HEK293 (cell line): ENCODE measurements around the gene SCRN1.

Experiments used
- CTCF ChIA-PET: fragments of 350-600 bp; formaldehyde crosslinking; extraction: SDS; loops from one replicate; lab custom pipeline; 2021; ENCODE audit warnings: antibody characterized with exemption; lab: Yijun Ruan, JAX
- POLR2A ChIA-PET: fragments of 300-600 bp; formaldehyde crosslinking; extraction: SDS; loops from one replicate; lab custom pipeline; 2020; ENCODE audit warnings: antibody characterized with exemption, inconsistent platforms; lab: Yijun Ruan, JAX
- H3K27ac ChIP-seq: fragments of 200-500 bp; sonication (Bioruptor generic); 2 replicates; pipeline ENCODE4 v1.5.1; 2014; ENCODE audit warnings: low read depth, low read length, control low read depth, inconsistent platforms; ENCODE audit errors: extremely low read depth
- H3K36me3 ChIP-seq, 2 experiments: fragments of 200-500 bp in 1 of 2; sonication (Bioruptor generic) in 1 of 2; 1 replicate in 1 of 2; 2 replicates in 1 of 2; pipeline ENCODE4 v1.5.1; 2014 to 2017; ENCODE audit warnings: inconsistent platforms in 2 of 2, low read length in 2 of 2; ENCODE audit not compliant: control insufficient read depth in 2 of 2, insufficient read depth in 1 of 2
- H3K4me1 ChIP-seq: fragments of 200-500 bp; sonication (Bioruptor generic); 2 replicates; pipeline ENCODE4 v1.5.1; 2014; ENCODE audit warnings: mild to moderate bottlenecking, low read length, inconsistent platforms; ENCODE audit not compliant: control insufficient read depth, insufficient read depth
- H3K4me3 ChIP-seq: 2 replicates; pipeline ENCODE4 v1.5.1; 2011; ENCODE audit warnings: low read depth, mild to moderate bottlenecking, control low read depth, low read length, moderate library complexity
- H3K9me3 ChIP-seq: fragments of 200-500 bp; sonication (Bioruptor generic); 2 replicates; pipeline ENCODE4 v1.5.1; 2014; ENCODE audit warnings: low read depth, low read length, inconsistent platforms; ENCODE audit not compliant: control insufficient read depth, insufficient read depth
- GLI4 ChIP-seq: fragments of 450-650 bp; formaldehyde crosslinking; IDR thresholded peaks from 2 replicates; pipeline ENCODE4 v1.5.1; 2016; ENCODE audit warnings: missing biosample characterization, missing genetic modification characterization
- HOXA7 ChIP-seq: sonication (generic); formaldehyde crosslinking; IDR thresholded peaks from 2 replicates; pipeline ENCODE4 v1.8.1; 2022; ENCODE audit warnings: missing genetic modification reagents, borderline replicate concordance
- HOXC10 ChIP-seq: sonication (generic); formaldehyde crosslinking; IDR thresholded peaks from 2 replicates; pipeline ENCODE4 v1.8.1; 2023; ENCODE audit warnings: mild to moderate bottlenecking, missing genetic modification reagents
- KLF10 ChIP-seq: fragments of 450-650 bp; IDR thresholded peaks from 2 replicates; pipeline ENCODE4 v1.5.1; 2018; ENCODE audit warnings: missing biosample characterization, mild to moderate bottlenecking, missing genetic modification characterization
- PRDM1 ChIP-seq: fragments of 450-650 bp; formaldehyde crosslinking; IDR thresholded peaks from 2 replicates; pipeline ENCODE4; 2016; ENCODE audit warnings: missing biosample characterization, missing genetic modification characterization
- SP3 ChIP-seq: fragments of 450-650 bp; formaldehyde crosslinking; IDR thresholded peaks from 2 replicates; pipeline ENCODE4 v1.5.1; 2016; ENCODE audit warnings: missing biosample characterization, missing genetic modification characterization
- TCF7L2 ChIP-seq: IDR thresholded peaks from 2 replicates; pipeline ENCODE4 v1.6.1; 2011; ENCODE audit warnings: low read depth, mild to moderate bottlenecking, inconsistent platforms, low read length, moderate library complexity, borderline replicate concordance
- ZBTB21 ChIP-seq: fragments of 450-650 bp; formaldehyde crosslinking; IDR thresholded peaks from 2 replicates; pipeline ENCODE4 v1.5.1; 2017; ENCODE audit warnings: missing biosample characterization, missing genetic modification characterization
- ZNF114 ChIP-seq: fragments of 450-650 bp; formaldehyde crosslinking; IDR thresholded peaks from 2 replicates; pipeline ENCODE4 v1.5.0; 2017; ENCODE audit warnings: missing biosample characterization, missing genetic modification characterization
- ZNF132 ChIP-seq: fragments of 450-650 bp; formaldehyde crosslinking; IDR thresholded peaks from 2 replicates; pipeline ENCODE4 v1.5.1; 2017; ENCODE audit warnings: missing biosample characterization, missing genetic modification characterization, borderline replicate concordance
- ZNF16 ChIP-seq: fragments of 450-650 bp; formaldehyde crosslinking; IDR thresholded peaks from 2 replicates; pipeline ENCODE4 v1.5.1; 2016; ENCODE audit warnings: low read depth, missing biosample characterization, missing genetic modification characterization
- ZNF223 ChIP-seq: fragments of 450-650 bp; formaldehyde crosslinking; IDR thresholded peaks from 2 replicates; pipeline ENCODE4 v1.5.1; 2016; ENCODE audit warnings: missing biosample characterization, missing genetic modification characterization
- ZNF391 ChIP-seq: fragments of 450-650 bp; formaldehyde crosslinking; IDR thresholded peaks from 2 replicates; pipeline ENCODE4 v1.5.1; 2016; ENCODE audit warnings: low read depth, missing biosample characterization, missing genetic modification characterization, borderline replicate concordance
- ZNF426 ChIP-seq: fragments of 450-650 bp; formaldehyde crosslinking; IDR thresholded peaks from 2 replicates; pipeline ENCODE4 v1.5.1; 2017; ENCODE audit warnings: missing biosample characterization, missing genetic modification characterization, mild to moderate bottlenecking, inconsistent platforms, moderate library complexity
- ZNF501 ChIP-seq: fragments of 450-650 bp; formaldehyde crosslinking; IDR thresholded peaks from 2 replicates; pipeline ENCODE4 v1.5.1; 2016; ENCODE audit warnings: missing biosample characterization, missing genetic modification characterization
- ZNF558 ChIP-seq: fragments of 450-650 bp; formaldehyde crosslinking; IDR thresholded peaks from 2 replicates; pipeline ENCODE4 v1.5.1; 2016; ENCODE audit warnings: missing biosample characterization, missing genetic modification characterization
- ZNF76 ChIP-seq: fragments of 450-650 bp; formaldehyde crosslinking; IDR thresholded peaks from 2 replicates; pipeline ENCODE4; 2016; ENCODE audit warnings: low read depth, missing biosample characterization, missing genetic modification characterization, borderline replicate concordance
- ZNF843 ChIP-seq: fragments of 450-650 bp; formaldehyde crosslinking; IDR thresholded peaks from 2 replicates; pipeline ENCODE4 v1.5.1; 2016; ENCODE audit warnings: missing biosample characterization, missing genetic modification characterization
- TF ChIP-seq, protein P1 (sequence below): fragments of 450-650 bp; formaldehyde crosslinking; IDR thresholded peaks from 2 replicates; pipeline ENCODE4 v1.5.1; 2017; ENCODE audit warnings: missing biosample characterization, missing genetic modification characterization
- TF ChIP-seq, protein P2 (sequence below): fragments of 450-650 bp; formaldehyde crosslinking; IDR thresholded peaks from 2 replicates; pipeline ENCODE4 v1.5.1; 2016; ENCODE audit warnings: missing biosample characterization, missing genetic modification characterization
- TF ChIP-seq, protein P3 (sequence below): fragments of 450-650 bp; formaldehyde crosslinking; IDR thresholded peaks from 2 replicates; pipeline ENCODE4 v1.5.1; 2016; ENCODE audit warnings: missing biosample characterization, missing genetic modification characterization, borderline replicate concordance
- TF ChIP-seq, protein P4 (sequence below): fragments of 450-650 bp; formaldehyde crosslinking; IDR thresholded peaks from 2 replicates; pipeline ENCODE4; 2016; ENCODE audit warnings: missing biosample characterization, missing genetic modification characterization
- TF ChIP-seq, protein P5 (sequence below): fragments of 450-650 bp; formaldehyde crosslinking; IDR thresholded peaks from 2 replicates; pipeline ENCODE4 v1.5.1; 2016; ENCODE audit warnings: missing biosample characterization, missing genetic modification characterization

SCRN1 gene

DNA sequence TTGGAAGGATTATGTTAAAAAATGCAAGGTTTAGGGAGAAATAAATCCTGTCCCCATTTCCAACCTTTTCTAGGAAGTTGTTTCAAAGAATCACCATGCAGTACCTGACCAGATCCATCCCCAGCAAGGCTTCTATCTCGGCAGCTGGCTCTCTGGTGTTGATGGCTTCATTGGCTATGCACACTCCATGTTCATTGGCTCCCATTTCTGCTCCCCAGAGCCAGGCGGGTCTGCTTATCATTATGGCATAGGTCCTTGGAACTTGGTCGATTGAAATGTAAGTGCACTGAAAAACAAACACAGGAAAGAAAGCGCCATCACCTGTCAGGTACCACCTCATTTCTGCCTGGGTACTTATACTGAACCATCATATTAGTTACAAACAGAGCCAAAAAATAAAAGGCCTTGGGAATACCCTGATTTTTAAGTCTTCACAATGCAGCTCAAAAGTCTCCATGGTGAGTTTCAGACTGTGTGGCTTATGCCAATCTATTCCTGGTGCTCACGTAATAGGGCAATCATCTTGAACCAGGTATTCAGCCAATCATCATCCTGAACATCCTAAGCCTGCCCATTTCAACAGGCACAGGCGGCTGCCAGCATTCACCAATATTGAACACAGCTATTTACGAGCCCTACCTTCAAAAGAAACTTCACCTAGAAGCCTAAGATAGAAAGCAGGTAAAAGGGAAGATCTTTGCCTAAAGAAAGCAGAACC lies 34.4 kb downstream of the SCRN1 start (continued):
- TF ChIP-seq ZNF426 (no peak), TCF7L2 (no peak), ZNF76 (tag by site-specific recombination) (no peak), SP3 (no peak)

DNA sequence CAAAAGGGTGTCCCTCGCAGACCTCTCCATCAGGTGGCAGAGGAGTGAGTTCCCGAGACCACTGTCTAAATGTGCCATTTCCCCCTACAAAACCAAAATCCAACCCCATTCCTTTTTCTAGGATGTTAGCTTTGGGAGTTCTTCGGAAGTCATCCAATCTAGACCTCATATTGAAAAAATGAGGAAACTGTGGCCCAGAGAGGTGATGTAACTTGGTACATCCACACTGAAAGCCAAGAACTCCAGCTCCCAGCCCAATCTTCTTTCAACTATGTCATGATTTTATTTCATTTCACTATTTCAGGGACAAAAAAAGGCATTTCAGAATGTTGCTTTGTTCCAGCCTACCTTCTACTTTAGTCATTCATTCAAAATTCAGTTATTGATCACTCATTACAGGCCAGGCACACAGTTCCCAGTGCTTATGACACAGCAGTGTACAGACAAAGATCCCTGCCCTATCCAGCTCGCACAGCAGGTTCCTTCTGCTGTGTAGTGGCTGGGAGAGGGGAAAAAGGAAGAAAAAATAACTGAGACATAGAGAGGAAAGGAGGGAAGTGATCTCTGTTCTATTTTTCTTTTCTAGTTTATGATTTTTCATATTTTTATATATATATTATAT lies 35.8 kb downstream of the SCRN1 start:
- TF ChIP-seq ZNF114 (no peak), GLI4 (no peak), KLF10 (tag by site-specific recombination) (no peak), HOXC10 (CRISPR knock-in tag) (no peak), ZNF501 (tag by site-specific recombination) (no peak), ZBTB21 (tag by site-specific recombination) (no peak), ZNF132 (tag by site-specific recombination) (no peak), PRDM1 (no peak), ZNF391 (tag by site-specific recombination) (no peak), ZNF843 (no peak), ZNF558 (tag by site-specific recombination) (no peak)
- TF ChIP-seq, protein P1, sequence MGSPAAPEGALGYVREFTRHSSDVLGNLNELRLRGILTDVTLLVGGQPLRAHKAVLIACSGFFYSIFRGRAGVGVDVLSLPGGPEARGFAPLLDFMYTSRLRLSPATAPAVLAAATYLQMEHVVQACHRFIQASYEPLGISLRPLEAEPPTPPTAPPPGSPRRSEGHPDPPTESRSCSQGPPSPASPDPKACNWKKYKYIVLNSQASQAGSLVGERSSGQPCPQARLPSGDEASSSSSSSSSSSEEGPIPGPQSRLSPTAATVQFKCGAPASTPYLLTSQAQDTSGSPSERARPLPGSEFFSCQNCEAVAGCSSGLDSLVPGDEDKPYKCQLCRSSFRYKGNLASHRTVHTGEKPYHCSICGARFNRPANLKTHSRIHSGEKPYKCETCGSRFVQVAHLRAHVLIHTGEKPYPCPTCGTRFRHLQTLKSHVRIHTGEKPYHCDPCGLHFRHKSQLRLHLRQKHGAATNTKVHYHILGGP (tag by site-specific recombination) = no peak
- TF ChIP-seq, protein P2, sequence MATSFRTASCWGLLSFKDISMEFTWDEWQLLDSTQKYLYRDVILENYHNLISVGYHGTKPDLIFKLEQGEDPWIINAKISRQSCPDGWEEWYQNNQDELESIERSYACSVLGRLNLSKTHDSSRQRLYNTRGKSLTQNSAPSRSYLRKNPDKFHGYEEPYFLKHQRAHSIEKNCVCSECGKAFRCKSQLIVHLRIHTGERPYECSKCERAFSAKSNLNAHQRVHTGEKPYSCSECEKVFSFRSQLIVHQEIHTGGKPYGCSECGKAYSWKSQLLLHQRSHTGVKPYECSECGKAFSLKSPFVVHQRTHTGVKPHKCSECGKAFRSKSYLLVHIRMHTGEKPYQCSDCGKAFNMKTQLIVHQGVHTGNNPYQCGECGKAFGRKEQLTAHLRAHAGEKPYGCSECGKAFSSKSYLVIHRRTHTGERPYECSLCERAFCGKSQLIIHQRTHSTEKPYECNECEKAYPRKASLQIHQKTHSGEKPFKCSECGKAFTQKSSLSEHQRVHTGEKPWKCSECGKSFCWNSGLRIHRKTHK (tag by site-specific recombination) = no peak
- no peak overlapping the region for H3K4me3 ChIP-seq
- no peaks in the 10 kb centered on the region for H3K4me1 ChIP-seq
- ChIA-PET POLR2A (no interaction called here), CTCF (interaction anchor here (0.6 to 1.3 kb wide), 5 partner anchors 10 to 108 kb away, joined by 3 to 5 read pairs (median 3); no protein-coding TSS in a partner anchor)
- H3K36me3 ChIP-seq = peaks cover 27 to 59% of the 10 kb centered on the region in 2 experiments
- H3K27ac ChIP-seq = no peak overlapping the region
- no peaks in the 10 kb centered on the region for H3K9me3 ChIP-seq

DNA sequence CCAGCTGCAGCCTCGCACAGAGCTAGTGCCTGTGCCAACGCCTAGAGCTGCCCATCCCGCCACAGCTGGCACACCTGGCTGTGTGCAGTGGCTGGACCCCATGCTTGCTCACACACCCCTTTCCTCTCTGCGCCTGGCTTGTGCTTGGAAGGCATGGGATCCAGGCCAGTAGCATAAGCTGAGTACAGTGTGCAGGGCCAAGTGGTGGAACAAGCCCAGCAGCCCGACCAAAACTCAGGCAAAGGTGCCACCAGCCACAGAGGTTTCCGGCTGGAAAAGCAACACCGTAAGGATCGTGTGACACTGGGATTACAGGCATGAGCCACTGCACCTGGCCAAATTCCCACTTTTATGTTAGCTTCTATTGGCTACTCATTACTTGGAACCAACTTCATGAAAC lies 38.4 kb downstream of the SCRN1 start:
- CTCF ChIA-PET = interaction anchor here (0.7 to 1.9 kb wide), 2 partner anchors 111 to 124 kb away, joined by 3 to 4 read pairs; no protein-coding TSS in a partner anchor
- H3K9me3 ChIP-seq = no peaks in the 10 kb centered on the region
- no peak overlapping the region for H3K4me3 ChIP-seq
- H3K4me1 ChIP-seq = no peaks in the 10 kb centered on the region
- no peak overlapping the region for H3K27ac ChIP-seq
- POLR2A ChIA-PET = interaction anchor here (0.6 kb wide), 1 partner anchor 34 kb away, joined by 3 read pairs; no protein-coding TSS in a partner anchor
- H3K36me3 ChIP-seq = peaks cover 27 to 85% of the 10 kb centered on the region in 2 experiments
- TF ChIP-seq ZNF16 (tag by site-specific recombination) = no peak
- no peak for TF ChIP-seq HOXA7 (CRISPR knock-in tag)
- TF ChIP-seq, protein P3, sequence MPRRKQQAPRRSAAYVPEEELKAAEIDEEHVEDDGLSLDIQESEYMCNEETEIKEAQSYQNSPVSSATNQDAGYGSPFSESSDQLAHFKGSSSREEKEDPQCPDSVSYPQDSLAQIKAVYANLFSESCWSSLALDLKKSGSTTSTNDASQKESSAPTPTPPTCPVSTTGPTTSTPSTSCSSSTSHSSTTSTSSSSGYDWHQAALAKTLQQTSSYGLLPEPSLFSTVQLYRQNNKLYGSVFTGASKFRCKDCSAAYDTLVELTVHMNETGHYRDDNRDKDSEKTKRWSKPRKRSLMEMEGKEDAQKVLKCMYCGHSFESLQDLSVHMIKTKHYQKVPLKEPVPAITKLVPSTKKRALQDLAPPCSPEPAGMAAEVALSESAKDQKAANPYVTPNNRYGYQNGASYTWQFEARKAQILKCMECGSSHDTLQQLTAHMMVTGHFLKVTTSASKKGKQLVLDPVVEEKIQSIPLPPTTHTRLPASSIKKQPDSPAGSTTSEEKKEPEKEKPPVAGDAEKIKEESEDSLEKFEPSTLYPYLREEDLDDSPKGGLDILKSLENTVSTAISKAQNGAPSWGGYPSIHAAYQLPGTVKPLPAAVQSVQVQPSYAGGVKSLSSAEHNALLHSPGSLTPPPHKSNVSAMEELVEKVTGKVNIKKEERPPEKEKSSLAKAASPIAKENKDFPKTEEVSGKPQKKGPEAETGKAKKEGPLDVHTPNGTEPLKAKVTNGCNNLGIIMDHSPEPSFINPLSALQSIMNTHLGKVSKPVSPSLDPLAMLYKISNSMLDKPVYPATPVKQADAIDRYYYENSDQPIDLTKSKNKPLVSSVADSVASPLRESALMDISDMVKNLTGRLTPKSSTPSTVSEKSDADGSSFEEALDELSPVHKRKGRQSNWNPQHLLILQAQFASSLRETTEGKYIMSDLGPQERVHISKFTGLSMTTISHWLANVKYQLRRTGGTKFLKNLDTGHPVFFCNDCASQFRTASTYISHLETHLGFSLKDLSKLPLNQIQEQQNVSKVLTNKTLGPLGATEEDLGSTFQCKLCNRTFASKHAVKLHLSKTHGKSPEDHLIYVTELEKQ (tag by site-specific recombination) = no peak
- TF ChIP-seq, protein P4, sequence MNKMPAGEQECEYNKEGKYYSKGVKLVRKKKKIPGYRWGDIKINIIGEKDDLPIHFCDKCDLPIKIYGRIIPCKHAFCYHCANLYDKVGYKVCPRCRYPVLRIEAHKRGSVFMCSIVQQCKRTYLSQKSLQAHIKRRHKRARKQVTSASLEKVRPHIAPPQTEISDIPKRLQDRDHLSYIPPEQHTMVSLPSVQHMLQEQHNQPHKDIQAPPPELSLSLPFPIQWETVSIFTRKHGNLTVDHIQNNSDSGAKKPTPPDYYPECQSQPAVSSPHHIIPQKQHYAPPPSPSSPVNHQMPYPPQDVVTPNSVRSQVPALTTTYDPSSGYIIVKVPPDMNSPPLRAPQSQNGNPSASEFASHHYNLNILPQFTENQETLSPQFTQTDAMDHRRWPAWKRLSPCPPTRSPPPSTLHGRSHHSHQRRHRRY = no peak
- TF ChIP-seq, protein P5, sequence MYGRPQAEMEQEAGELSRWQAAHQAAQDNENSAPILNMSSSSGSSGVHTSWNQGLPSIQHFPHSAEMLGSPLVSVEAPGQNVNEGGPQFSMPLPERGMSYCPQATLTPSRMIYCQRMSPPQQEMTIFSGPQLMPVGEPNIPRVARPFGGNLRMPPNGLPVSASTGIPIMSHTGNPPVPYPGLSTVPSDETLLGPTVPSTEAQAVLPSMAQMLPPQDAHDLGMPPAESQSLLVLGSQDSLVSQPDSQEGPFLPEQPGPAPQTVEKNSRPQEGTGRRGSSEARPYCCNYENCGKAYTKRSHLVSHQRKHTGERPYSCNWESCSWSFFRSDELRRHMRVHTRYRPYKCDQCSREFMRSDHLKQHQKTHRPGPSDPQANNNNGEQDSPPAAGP (tag by site-specific recombination) = no peak
- TF ChIP-seq ZNF223 = no peak
